SK-MEL-5 (cell line): ENCODE measurements around the gene NFAM1. TPM values are rescaled to one million over a fixed set of nuclear protein-coding genes. Genes with fewer than 3 reads are reported as not detected.

ENCODE experiments used
- DNase-seq: peaks from one replicate; pipeline ENCODE4 v3.0.0-alpha.2; 2016; ENCODE audit warnings: low read depth, low spot score
- in situ Hi-C: cut with HindIII; loops from 2 replicates; pipeline ENCODE4 v1.10.0; 2016; ENCODE audit warnings: low sequenced_read_pairs, high pct_unique_total_duplicates, low pct_unique_long_range_greater_than_20kb
- total RNA-seq: library from RNA; depleted of rRNA; stranded (reverse); fragments of >200 nt; shearing (Covaris generic); gene quantifications from 2 replicates; pipeline ENCODE4 v1.2.3, GENCODE V29; 2014

The NFAM1 gene
- total RNA-seq, 1 experiment from 2014 or later = not detected

GRCh38 chr22:42443240-42444076, 11.3 kb upstream of the NFAM1 start:
- in situ Hi-C loops = loop anchor here (10.0 kb wide), 1 partner anchor 269 kb away; no protein-coding TSS in a partner anchor
- DNase-seq = no peak

DNA sequence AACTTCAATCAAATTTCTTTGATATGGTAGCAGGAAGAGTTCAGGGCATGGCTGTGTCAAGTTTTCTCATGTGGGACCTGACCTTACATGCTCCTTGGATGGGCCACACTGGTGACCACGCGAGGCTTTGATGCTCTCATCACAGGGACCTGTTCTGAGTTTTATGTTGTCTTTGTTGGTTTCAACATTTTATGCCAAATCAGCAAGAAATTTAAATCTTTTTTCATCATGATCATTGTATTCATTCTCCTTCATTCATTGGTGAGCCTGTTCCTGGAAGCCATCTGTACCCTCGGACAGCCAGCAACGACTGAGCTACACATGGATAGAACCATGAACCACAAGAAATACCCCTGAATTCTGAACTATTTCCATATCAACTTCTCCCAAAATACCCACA, 10.5 kb upstream of the NFAM1 start:
- in situ Hi-C loops = loop anchor here (10.0 kb wide), 1 partner anchor 268 kb away; no protein-coding TSS in a partner anchor
- DNase-seq = no peak

DNA sequence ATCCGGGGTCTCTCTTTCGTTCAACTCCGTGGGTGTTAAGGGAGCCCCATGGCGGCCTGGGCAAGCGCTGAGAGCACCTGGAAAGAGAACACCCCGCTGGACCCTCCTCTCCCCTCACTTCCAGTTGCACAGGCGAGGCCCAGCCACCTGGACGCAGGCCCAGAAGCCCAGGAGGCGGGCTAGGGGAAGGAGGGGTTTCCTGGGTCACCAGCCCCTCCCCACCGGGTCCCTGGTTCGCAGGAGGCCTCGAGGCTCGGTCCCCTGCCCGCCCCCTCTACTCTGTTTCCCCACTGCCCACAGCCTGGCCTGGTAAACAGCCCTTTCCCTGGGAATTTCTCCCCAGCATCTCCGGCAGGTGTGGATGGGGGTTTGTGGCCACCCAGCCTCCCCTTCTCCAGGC, 8.5 kb upstream of the NFAM1 start:
- no peak for DNase-seq
- in situ Hi-C loops = loop anchor here (10.0 kb wide), 1 partner anchor 266 kb away; no protein-coding TSS in a partner anchor

DNA sequence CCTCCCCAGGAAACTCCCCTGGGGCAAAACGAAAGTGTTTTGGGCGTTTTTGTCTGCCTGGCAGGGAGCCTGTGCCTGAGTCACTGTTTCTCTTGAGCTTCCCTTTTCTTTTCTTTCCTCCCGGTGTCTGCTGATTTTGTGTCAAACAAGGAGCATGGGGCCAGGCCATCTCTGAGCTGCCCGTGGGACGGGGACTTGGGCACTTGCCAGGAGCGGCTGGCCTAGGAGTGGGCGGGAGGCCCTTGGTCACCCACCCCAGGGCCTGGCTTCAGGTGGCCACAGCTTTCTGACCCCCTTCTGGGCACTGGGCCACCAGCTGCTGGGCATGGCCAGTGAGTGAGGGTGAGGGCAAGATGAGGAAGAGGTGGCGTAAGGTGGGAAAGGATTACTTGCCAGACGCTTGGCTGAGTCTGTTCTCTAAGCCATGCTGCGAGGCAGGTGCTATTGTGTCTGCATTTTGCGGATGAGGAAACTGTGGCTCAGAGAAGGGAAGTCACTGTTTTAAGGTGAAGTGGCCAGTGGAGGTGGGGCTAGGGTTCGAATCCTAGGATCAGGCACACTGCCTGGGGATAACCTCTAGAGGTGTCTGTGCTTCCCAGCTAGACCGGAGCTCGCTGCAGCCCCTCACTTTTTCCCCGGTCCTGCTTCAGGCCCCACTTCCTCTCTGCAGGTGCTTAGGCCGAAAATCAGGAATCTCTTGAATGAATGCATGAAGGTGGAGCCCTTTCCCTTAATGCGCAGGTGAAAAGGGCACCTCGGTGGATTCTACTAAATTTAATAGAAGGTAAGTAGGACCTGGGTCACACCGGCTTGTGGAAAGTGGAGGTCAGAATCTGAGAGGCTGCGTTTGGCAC, 7.8 kb upstream of the NFAM1 start:
- DNase-seq = no peak
- in situ Hi-C loops = loop anchor here (10.0 kb wide), 1 partner anchor 265 kb away; no protein-coding TSS in a partner anchor

- in situ Hi-C loops = no loop called here
- DNase-seq = no peak
Measured at GRCh38 chr22:42439021-42439567, 6.9 kb upstream of the NFAM1 start.

DNA sequence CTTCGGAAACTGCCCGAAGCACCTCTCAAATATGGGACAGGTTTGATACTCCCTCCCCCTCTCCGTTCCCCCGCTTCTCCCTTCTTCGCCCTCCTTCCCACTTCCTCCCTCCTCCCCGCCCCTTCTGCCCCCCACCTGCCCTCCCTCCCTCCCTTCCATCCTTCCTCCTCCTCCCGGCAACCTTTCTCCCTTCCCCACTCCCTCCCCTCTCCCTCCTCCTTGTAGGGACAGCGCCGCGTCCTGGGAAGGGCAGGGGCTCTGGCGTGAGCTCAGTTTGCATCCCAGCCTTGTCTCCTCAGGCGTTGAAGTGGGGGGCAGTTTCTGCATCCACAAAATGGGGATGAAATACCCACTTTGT, 6.1 kb upstream of the NFAM1 start:
- DNase-seq = no peak
- in situ Hi-C loops = no loop called here

GRCh38 chr22:42437488-42438292, 5.5 kb upstream of the NFAM1 start:
- peak; percentile 72 for DNase-seq
- in situ Hi-C loops = no loop called here

DNA sequence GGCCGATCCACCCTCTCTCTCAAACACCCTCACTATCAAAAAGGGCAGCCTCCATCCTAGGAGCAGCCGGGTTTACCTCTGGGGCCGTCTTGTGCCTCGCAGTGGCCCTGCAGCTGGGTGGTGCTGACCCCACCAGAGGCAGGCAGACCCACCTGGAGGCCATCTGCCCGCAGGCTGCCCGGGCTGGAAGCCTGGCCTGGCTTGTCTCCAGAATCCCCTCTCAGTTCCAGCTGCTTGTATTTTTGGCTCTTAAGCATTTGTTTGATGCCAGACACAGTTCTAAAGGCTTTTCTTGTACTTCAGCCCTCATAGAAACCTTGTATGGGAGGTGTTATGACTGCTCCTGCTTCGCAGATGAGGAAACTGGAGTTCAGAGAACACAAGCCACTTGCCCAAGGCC, 4.2 kb upstream of the NFAM1 start:
- no peak for DNase-seq
- in situ Hi-C loops = no loop called here

GRCh38 chr22:42434748-42435425, 2.7 kb upstream of the NFAM1 start:
- in situ Hi-C loops = no loop called here
- DNase-seq = no peak

- in situ Hi-C loops = no loop called here
Measured at GRCh38 chr22:42433754-42434682, 1.8 kb upstream of the NFAM1 start.

DNA sequence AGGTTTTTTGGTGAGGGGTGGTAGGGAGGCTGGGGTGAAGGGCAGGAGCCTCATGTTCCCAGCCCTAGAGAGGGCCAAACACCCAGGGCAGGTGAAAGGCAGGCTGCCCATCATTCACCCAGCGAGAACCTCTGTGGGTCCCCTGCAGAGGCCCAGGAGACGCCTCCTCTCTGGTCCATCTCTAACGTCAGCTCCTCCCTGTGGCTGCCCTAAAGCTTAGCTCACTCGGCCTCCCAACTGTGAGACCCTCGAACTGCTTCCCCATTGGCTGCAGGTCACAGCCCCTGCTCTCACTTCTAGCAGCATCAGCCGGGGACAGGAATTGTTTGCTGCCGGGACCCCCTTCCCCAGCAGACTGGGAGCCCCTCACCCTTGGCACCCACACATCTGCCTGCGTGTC, 615 bp upstream of the NFAM1 start:
- DNase-seq = no peak
- in situ Hi-C loops = no loop called here

More at GRCh38 chr22:42433754-42434682, 1.8 kb upstream of the NFAM1 start:
- DNase-seq = no peak

GRCh38 chr22:42431401-42432019, 693 bp downstream of the NFAM1 start:
- DNase-seq = no peak
- in situ Hi-C loops = no loop called here

DNA sequence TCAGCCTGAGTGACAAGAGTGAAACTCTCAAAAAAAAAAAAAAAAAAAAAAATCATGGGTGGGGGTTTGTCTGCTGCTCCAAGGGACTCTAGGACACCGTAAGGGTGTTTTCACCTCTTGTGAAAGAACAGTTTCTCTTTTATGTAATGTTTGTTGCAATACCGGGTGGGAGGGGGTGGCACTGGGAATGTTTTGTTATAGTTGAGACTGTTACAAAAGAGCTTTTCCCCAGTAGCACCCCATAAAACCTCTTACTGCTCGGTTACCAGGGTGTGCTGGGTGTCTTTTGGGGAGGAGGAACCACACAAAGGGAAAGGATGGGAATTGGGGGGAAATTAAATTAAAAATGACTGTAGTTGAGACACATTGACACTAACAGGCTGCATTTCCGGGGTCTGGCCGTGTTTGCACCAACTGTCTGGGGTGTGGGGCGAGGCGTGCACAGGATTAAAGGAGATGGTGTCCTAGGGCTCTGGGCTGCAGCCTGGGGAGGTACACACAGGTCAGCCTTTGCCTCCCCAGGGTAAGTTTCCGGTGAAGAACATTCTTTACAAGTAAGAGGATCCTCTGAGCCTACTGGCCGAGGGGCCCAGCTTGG, 1.6 kb downstream of the NFAM1 start:
- DNase-seq = no peak
- in situ Hi-C loops = no loop called here

GRCh38 chr22:42428760-42429159, 3.4 kb downstream of the NFAM1 start:
- DNase-seq = no peak
- in situ Hi-C loops = no loop called here

- in situ Hi-C loops = no loop called here
- DNase-seq = no peak
Measured at GRCh38 chr22:42428025-42428424, 4.2 kb downstream of the NFAM1 start.
